Fibroblast of lung (primary cell): Measurements from ENCODE around the gene NCAN. TPM values are rescaled to one million over a fixed set of nuclear protein-coding genes. Genes with fewer than 3 reads are reported as not detected.

Experiments
- DNase-seq, 2 donors: peaks; one replicate each; pipeline versions ENCODE4 v3.0.0 to v3.0.0-alpha.2; 2010; ENCODE audit warnings: low read depth in 2 of 2
- H2AFZ ChIP-seq: 2 replicates; pipeline ENCODE4 v1.5.1; 2012; ENCODE audit warnings: low read length, control low read depth, inconsistent platforms
- H3K27ac ChIP-seq: 2 replicates; pipeline ENCODE4 v1.5.1; 2011; ENCODE audit warnings: low read length, control low read depth; ENCODE audit not compliant: insufficient read depth
- H3K27me3 ChIP-seq: 2 replicates; pipeline ENCODE4 v1.5.1; 2011; ENCODE audit warnings: mild to moderate bottlenecking, low read length; ENCODE audit not compliant: control insufficient read depth, insufficient read depth
- H3K36me3 ChIP-seq: 2 replicates; pipeline ENCODE4 v1.5.1; 2011; ENCODE audit warnings: low read length; ENCODE audit not compliant: control insufficient read depth, insufficient read depth
- H3K4me1 ChIP-seq: 2 replicates; pipeline ENCODE4 v1.5.1; 2011; ENCODE audit warnings: low read length; ENCODE audit not compliant: control insufficient read depth, insufficient read depth; ENCODE audit errors: extremely low read depth
- H3K4me2 ChIP-seq: 2 replicates; pipeline ENCODE4 v1.5.1; 2011; ENCODE audit warnings: low read length, control low read depth; ENCODE audit not compliant: insufficient read depth; ENCODE audit errors: extremely low read depth
- H3K4me3 ChIP-seq, 4 experiments: fragments of 200-600 bp in 1 of 4; sonication (generic) in 1 of 4; replicated peaks in 1 of 4; 2 replicates each; pipeline ENCODE4 v1.5.1; 2011 to 2016; ENCODE audit warnings: low read length in 4 of 4, low read depth in 3 of 4, mild to moderate bottlenecking in 3 of 4, control low read depth in 2 of 4, inconsistent platforms in 1 of 4, mixed read lengths in 1 of 4; ENCODE audit not compliant: insufficient read depth in 1 of 4; ENCODE audit errors: control extremely low read depth in 1 of 4
- H3K79me2 ChIP-seq: 2 replicates; pipeline ENCODE4 v1.5.1; 2012; ENCODE audit warnings: mild to moderate bottlenecking, low read length, inconsistent platforms; ENCODE audit not compliant: control insufficient read depth, insufficient read depth
- H3K9ac ChIP-seq: 2 replicates; pipeline ENCODE4 v1.5.1; 2011; ENCODE audit warnings: mild to moderate bottlenecking, low read length, control low read depth; ENCODE audit not compliant: insufficient read depth
- H3K9me3 ChIP-seq: 2 replicates; pipeline ENCODE4 v1.5.1; 2012; ENCODE audit warnings: low read depth, low read length; ENCODE audit not compliant: control insufficient read depth, insufficient read depth
- H4K20me1 ChIP-seq: 2 replicates; pipeline ENCODE4 v1.5.1; 2011; ENCODE audit warnings: low read length; ENCODE audit not compliant: control insufficient read depth, insufficient read depth; ENCODE audit errors: extremely low read depth
- EZH2 ChIP-seq: IDR thresholded peaks from 2 replicates; pipeline ENCODE4 v1.5.1; 2012; ENCODE audit warnings: low read length, control low read depth, mild to moderate bottlenecking; ENCODE audit errors: missing control alignments
- polyA minus RNA-seq: library from RNA; depleted of rRNA, polyadenylated mRNA; stranded (reverse); fragments of >200 nt; gene quantifications from 2 replicates; pipeline ENCODE4 v1.2.3, GENCODE V29; 2011; ENCODE audit warnings: low replicate concordance
- polyA plus RNA-seq, 2 donors: library from polyadenylated mRNA; depleted of rRNA in 1 of 2; stranded (reverse) in 1 of 2; unstranded in 1 of 2; fragments of >200 nt; gene quantifications; 2 replicates each; pipeline ENCODE4 v1.2.1, GENCODE V29; 2011 to 2012; ENCODE audit warnings: missing spikeins in 1 of 2
- total RNA-seq: library from RNA; depleted of rRNA; stranded (reverse); fragments of >200 nt; gene quantifications from 2 replicates; pipeline ENCODE4 v1.2.1, GENCODE V29; 2014
- TF ChIP-seq, protein P1 (sequence below), 2 donors: IDR thresholded peaks in 1 of 2; conservative IDR thresholded peaks in 1 of 2; 1 replicate in 1 of 2; 2 replicates in 1 of 2; pipeline ENCODE4 v1.5.1; 2011 to 2012; ENCODE audit warnings: low read length in 2 of 2, control low read depth in 1 of 2, inconsistent platforms in 1 of 2, low read depth in 1 of 2, mild to moderate bottlenecking in 1 of 2

NCAN gene
- total RNA-seq, result under 0.01 TPM in 2 replicates
- not detected in 2 replicates for polyA plus RNA-seq
- polyA plus RNA-seq (2012), result 0.02 TPM in 1 of 2 replicates, not detected in the other
- polyA minus RNA-seq, result not detected in 2 replicates

DNA sequence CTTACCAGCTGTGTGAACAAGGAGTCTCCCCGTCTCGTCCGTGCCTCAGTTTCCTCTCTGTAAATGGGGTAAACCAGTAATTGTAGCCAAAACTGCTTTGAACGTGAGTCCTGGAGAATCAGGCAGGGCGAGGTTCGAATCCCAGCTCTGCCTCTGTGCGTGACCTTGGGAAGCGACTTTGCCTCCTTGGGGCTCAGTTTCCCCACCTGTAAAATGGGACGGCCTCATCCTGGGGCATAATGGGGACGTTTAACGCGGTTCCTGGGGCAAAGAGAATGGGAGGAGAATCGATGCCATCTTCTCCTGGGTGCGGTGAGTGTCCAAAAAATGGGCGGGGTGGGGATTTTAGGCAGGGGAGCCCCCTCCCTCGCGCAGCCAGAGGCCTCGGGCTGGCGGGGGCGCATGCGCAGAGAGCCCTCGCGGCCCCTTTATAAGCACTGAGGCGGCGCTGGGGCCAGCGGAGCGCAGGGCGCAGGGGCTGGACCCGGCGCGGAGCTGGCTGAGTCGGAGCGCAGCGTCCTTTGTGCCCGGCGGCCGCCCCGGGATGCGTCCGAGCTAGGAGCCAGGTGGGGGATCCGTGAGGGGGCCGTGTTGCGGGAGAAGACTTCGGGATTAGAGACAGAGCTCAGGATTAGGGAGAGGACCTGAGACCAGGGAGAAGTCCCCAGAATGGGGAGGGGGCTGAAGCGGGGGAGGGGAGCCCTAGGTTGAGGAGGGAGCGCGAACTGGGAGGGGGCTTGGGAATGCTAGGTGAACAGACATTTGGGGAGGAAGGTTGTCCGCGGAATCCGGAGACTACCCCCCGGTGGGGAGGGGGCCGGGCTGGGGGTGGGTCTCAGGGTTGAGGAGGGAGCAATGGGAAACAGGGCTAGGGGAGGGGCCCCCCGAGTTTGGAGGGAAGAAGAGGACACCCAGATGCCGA is at the start of gene NCAN:
Gene NCAN, plus strand, starts transcription at position 460 of the 922 bp plus-strand sequence. CDS start 4,996 bp downstream, outside the sequence.
- Histone ChIP-seq H3K9ac (no peak within 1 kb of the TSS), H3K9me3 (no peaks in the 10 kb centered on the region), H3K4me2 (no peak within 1 kb of the TSS), H3K36me3 (no peaks in the 10 kb centered on the region), H3K4me1 (no peaks in the 10 kb centered on the region), H2AFZ (no peak within 1 kb of the TSS), H3K27ac (no peak within 1 kb of the TSS), H3K79me2 (no peaks in the 10 kb centered on the region), H4K20me1 (no peaks in the 10 kb centered on the region), H3K27me3 (peaks cover 18% of the 10 kb centered on the region), H3K4me3 (no peak within 1 kb of the TSS)
- no peak for TF ChIP-seq EZH2
- TF ChIP-seq, protein P1, sequence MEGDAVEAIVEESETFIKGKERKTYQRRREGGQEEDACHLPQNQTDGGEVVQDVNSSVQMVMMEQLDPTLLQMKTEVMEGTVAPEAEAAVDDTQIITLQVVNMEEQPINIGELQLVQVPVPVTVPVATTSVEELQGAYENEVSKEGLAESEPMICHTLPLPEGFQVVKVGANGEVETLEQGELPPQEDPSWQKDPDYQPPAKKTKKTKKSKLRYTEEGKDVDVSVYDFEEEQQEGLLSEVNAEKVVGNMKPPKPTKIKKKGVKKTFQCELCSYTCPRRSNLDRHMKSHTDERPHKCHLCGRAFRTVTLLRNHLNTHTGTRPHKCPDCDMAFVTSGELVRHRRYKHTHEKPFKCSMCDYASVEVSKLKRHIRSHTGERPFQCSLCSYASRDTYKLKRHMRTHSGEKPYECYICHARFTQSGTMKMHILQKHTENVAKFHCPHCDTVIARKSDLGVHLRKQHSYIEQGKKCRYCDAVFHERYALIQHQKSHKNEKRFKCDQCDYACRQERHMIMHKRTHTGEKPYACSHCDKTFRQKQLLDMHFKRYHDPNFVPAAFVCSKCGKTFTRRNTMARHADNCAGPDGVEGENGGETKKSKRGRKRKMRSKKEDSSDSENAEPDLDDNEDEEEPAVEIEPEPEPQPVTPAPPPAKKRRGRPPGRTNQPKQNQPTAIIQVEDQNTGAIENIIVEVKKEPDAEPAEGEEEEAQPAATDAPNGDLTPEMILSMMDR (conservative IDR thresholded peaks at IDR 0.05 in 1 of 2, IDR thresholded peaks at IDR 0.05 in 1 of 2; ENCODE audit: low read depth in 1 of 2, low read length in 2 of 2), result no peak
- DNase-seq, result no peak

DNA sequence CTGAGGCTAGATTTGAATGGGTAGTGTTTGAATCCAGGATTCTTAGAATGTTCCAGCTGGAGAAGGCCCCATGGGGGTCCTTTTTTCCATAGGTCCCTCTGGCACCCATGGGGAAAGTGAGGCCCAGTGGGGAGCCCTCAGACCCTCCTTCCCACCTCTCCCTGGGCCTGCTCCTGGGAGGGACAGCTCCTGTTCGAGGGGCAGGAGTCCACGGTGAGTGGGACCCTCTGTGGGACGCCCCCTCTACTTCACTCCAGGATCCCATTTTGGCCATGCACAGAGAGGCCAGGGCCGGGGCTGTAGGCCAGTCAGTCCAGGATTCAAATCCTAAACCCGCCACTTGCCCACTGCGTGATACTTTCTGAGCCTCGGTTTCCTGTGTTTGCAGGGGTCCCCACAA is 49.3 kb upstream of the NCAN start:
- no peak overlapping the region for H3K4me3 ChIP-seq
- no peaks in the 10 kb centered on the region for H4K20me1 ChIP-seq
- H3K79me2 ChIP-seq, result no peaks in the 10 kb centered on the region
- H3K27me3 ChIP-seq, result no peaks in the 10 kb centered on the region
- no peak overlapping the region for H3K9ac ChIP-seq
- H3K27ac ChIP-seq, result no peak overlapping the region
- TF ChIP-seq EZH2, result no peak
- TF ChIP-seq, protein P1 (conservative IDR thresholded peaks at IDR 0.05 in 1 of 2, IDR thresholded peaks at IDR 0.05 in 1 of 2; ENCODE audit: low read depth in 1 of 2, low read length in 2 of 2), result no peak
- H3K36me3 ChIP-seq, result no peaks in the 10 kb centered on the region
- no peak overlapping the region for H3K4me2 ChIP-seq
- H3K9me3 ChIP-seq, result no peaks in the 10 kb centered on the region
- DNase-seq, result no peak
- no peak overlapping the region for H2AFZ ChIP-seq
- H3K4me1 ChIP-seq, result no peaks in the 10 kb centered on the region

DNA sequence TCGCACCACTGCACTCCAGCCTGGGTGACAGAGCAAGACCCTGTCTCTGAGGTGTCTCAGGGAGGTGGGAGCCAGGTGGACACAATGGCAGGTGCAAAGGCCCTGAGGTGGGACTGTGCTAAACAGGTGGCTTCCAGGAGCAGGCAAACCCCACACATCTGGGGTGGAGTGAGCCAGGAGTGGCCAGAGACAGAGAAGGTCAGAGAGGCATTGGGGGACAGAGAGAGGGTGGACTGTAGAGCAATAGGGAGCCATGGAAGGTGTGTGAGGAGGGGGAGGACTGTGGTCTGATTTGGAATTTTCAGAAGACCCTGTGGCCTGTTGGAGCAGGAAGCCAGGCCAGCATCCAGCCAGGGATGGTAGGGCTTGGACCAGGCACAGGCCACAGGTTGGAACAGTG is 46.4 kb upstream of the NCAN start:
- no peaks in the 10 kb centered on the region for H4K20me1 ChIP-seq
- H2AFZ ChIP-seq, result no peak overlapping the region
- no peaks in the 10 kb centered on the region for H3K4me1 ChIP-seq
- no peak overlapping the region for H3K9ac ChIP-seq
- TF ChIP-seq EZH2, result no peak
- TF ChIP-seq, protein P1 (conservative IDR thresholded peaks at IDR 0.05 in 1 of 2, IDR thresholded peaks at IDR 0.05 in 1 of 2; ENCODE audit: low read depth in 1 of 2, low read length in 2 of 2), result no peak
- H3K27me3 ChIP-seq, result no peaks in the 10 kb centered on the region
- H3K27ac ChIP-seq, result no peak overlapping the region
- no peaks in the 10 kb centered on the region for H3K79me2 ChIP-seq
- no peaks in the 10 kb centered on the region for H3K9me3 ChIP-seq
- no peak for DNase-seq
- no peak overlapping the region for H3K4me3 ChIP-seq
- no peaks in the 10 kb centered on the region for H3K36me3 ChIP-seq
- no peak overlapping the region for H3K4me2 ChIP-seq
